ENCODE measurements around the gene GNL1. TPM values are rescaled to one million over a fixed set of nuclear protein-coding genes. Genes with fewer than 3 reads are reported as not detected.

GNL1 gene
- total and polyA plus RNA-seq, 9 of the 15 experiments (the other 6 are each of a cell fraction or from before 2014, with no cell fraction given) = 0.73 to 112 (median 58.0) TPM

GRCh38 chr6:30541515-30542403 is 14.5 kb downstream of the GNL1 start (continued):
- TF ChIP-seq RBM39 (optimal IDR thresholded peaks at IDR 0.05; ENCODE audit: low read depth, low read length) (no peak), SAP30 (IDR thresholded peaks at IDR 0.05; ENCODE audit: borderline replicate concordance, insufficient read depth, low read depth, low read length, poor library complexity, severe bottlenecking) (peak; percentile 75)

GRCh38 chr6:30537931-30538330 is 18.4 kb downstream of the GNL1 start:
- Histone ChIP-seq H3K4me2 (ENCODE audit: insufficient read depth, low read length) (no peak overlapping the region), H2AFZ (ENCODE audit: low read depth, low read length) (no peak overlapping the region), H3K4me1 (replicated peaks in 1 of 2; ENCODE audit: control insufficient read depth in 2 of 2, insufficient read depth in 2 of 2, low read length in 2 of 2) (peaks cover 0 to 2% of the 10 kb centered on the region in 2 experiments; a peak in 2 of 5 replicates), H3K9ac (ENCODE audit: insufficient read depth in 1 of 2, low read depth in 2 of 2, low read length in 2 of 2) (no peak overlapping the region), H3K79me2 (ENCODE audit: control insufficient read depth, insufficient read depth, low read length) (no peaks in the 10 kb centered on the region), H3K9me1 (ENCODE audit: control insufficient read depth, insufficient read depth, low read length) (no peaks in the 10 kb centered on the region), H3K4me3 (no peak overlapping the region), H3K36me3 (ENCODE audit: control insufficient read depth, insufficient read depth, low read length) (no peaks in the 10 kb centered on the region), H3K27ac (ENCODE audit: extremely low read depth, low read depth, low read length) (no peak overlapping the region), H3K9me3 (replicated peaks; ENCODE audit: control insufficient read depth, insufficient read depth, low read depth, low read length) (no peaks in the 10 kb centered on the region), H4K20me1 (replicated peaks; ENCODE audit: control insufficient read depth, insufficient read depth, low read length) (no peaks in the 10 kb centered on the region), H3K27me3 (ENCODE audit: control insufficient read depth in 2 of 2, insufficient read depth in 2 of 2, low read length in 2 of 2) (no peaks in the 10 kb centered on the region)
- FAIRE-seq (no peak), DNase-seq (ENCODE audit: extremely low read depth in 1 of 4, low spot score in 3 of 4) (no peak), ATAC-seq (no peak)
- in situ Hi-C loops (cut with MboI) = loop anchor here (5.0 kb wide), 1 partner anchor 46 kb away; no protein-coding TSS in a partner anchor
- BruUV-seq (replicated peaks) = no TSS peak
- CTCF ChIA-PET (ENCODE audit: low intra/inter-chr PET ratio) = interaction anchor here (0.6 kb wide), 1 partner anchor 53 kb away, joined by 3 read pairs; no protein-coding TSS in a partner anchor
- WGBS (ENCODE audit: insufficient coverage, low coverage, missing lambda C conversion rate) = 24% methylated on average over 3 of the region's 3 CpGs
- TF ChIP-seq KLF16 (IDR thresholded peaks at IDR 0.05) (no peak), ZNF124 (CRISPR knock-in tag; IDR thresholded peaks at IDR 0.05) (no peak), ZNF449 (CRISPR knock-in tag; IDR thresholded peaks at IDR 0.05) (no peak)
- TF ChIP-seq, protein P1, sequence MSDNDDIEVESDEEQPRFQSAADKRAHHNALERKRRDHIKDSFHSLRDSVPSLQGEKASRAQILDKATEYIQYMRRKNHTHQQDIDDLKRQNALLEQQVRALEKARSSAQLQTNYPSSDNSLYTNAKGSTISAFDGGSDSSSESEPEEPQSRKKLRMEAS (CRISPR knock-in tag; IDR thresholded peaks at IDR 0.05) = no peak
- TF ChIP-seq, protein P2, sequence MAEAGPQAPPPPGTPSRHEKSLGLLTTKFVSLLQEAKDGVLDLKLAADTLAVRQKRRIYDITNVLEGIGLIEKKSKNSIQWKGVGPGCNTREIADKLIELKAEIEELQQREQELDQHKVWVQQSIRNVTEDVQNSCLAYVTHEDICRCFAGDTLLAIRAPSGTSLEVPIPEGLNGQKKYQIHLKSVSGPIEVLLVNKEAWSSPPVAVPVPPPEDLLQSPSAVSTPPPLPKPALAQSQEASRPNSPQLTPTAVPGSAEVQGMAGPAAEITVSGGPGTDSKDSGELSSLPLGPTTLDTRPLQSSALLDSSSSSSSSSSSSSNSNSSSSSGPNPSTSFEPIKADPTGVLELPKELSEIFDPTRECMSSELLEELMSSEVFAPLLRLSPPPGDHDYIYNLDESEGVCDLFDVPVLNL (CRISPR knock-in tag; IDR thresholded peaks at IDR 0.05; ENCODE audit: low read depth) = no peak
- intact Hi-C loops (cut with micrococcal nuclease) = no loop called here
- POLR2A ChIA-PET = interaction anchor here (0.6 to 2.0 kb wide), 2 partner anchors 9 to 19 kb away, joined by 3 to 8 read pairs; partner anchors contain the start of gene GNL1

All from K562 (cell line).